Measurements from ENCODE around the gene ZNF526. TPM values are rescaled to one million over a fixed set of nuclear protein-coding genes. Genes with fewer than 3 reads are reported as not detected.

The ZNF526 gene
- total and polyA plus RNA-seq, 2 donors (not counting 1 experiment from before 2014, with no cell fraction given), result 4.9 to 21.3 TPM

- no peak overlapping the region for H3K4me2 ChIP-seq (replicated peaks; ENCODE audit: low read depth, low read length, poor library complexity, severe bottlenecking)
- H3K27ac Mint-ChIP-seq, result no peak overlapping the region
- no peak overlapping the region for H3K4me3 ChIP-seq (ENCODE audit: control extremely low read depth in 1 of 5, extremely low read depth in 1 of 5, insufficient read depth in 1 of 5, low read depth in 2 of 5, low read length in 4 of 5)
- no peak overlapping the region for H2AFZ ChIP-seq (ENCODE audit: insufficient read depth, low read depth, low read length, poor library complexity, severe bottlenecking)
- peaks cover 84% of the 10 kb centered on the region for H4K20me1 ChIP-seq (ENCODE audit: control insufficient read depth, insufficient read depth, low read length, poor library complexity, severe bottlenecking)
- H3K27me3 Mint-ChIP-seq, result no peaks in the 10 kb centered on the region
- intact Hi-C loops (cut with micrococcal nuclease), result no loop called here
- no peaks in the 10 kb centered on the region for H3K9me3 Mint-ChIP-seq (ENCODE audit: insufficient read depth)
- DNase-seq (no peak), ATAC-seq (ENCODE audit: low read depth) (no peak)
- no peak overlapping the region for H3K9ac ChIP-seq (ENCODE audit: low read length)
- peaks cover 38% of the 10 kb centered on the region for H3K79me2 ChIP-seq (ENCODE audit: control insufficient read depth, insufficient read depth, low read length)
- peaks cover 6% of the 10 kb centered on the region for H3K4me1 Mint-ChIP-seq
- H3K27me3 ChIP-seq (replicated peaks in 1 of 4; ENCODE audit: control extremely low read depth in 1 of 4, control insufficient read depth in 3 of 4, insufficient read depth in 4 of 4, low read length in 3 of 4), result no peaks in the 10 kb centered on the region
- ChIA-PET POLR2A (no interaction called here), CTCF (interaction anchor here (0.8 to 1.9 kb wide), 3 partner anchors 13 to 96 kb away, joined by 3 to 4 read pairs (median 4); partner anchors contain the start of genes GSK3A and POU2F2)
- H3K4me1 ChIP-seq (ENCODE audit: control insufficient read depth in 2 of 2, insufficient read depth in 2 of 2, low read length in 2 of 2), result no peaks in the 10 kb centered on the region
- TF ChIP-seq EZH2 (IDR thresholded peaks at IDR 0.05; ENCODE audit: borderline replicate concordance, insufficient read depth, low read depth, low read length, poor library complexity, severe bottlenecking), result no peak
- TF ChIP-seq, protein P1, sequence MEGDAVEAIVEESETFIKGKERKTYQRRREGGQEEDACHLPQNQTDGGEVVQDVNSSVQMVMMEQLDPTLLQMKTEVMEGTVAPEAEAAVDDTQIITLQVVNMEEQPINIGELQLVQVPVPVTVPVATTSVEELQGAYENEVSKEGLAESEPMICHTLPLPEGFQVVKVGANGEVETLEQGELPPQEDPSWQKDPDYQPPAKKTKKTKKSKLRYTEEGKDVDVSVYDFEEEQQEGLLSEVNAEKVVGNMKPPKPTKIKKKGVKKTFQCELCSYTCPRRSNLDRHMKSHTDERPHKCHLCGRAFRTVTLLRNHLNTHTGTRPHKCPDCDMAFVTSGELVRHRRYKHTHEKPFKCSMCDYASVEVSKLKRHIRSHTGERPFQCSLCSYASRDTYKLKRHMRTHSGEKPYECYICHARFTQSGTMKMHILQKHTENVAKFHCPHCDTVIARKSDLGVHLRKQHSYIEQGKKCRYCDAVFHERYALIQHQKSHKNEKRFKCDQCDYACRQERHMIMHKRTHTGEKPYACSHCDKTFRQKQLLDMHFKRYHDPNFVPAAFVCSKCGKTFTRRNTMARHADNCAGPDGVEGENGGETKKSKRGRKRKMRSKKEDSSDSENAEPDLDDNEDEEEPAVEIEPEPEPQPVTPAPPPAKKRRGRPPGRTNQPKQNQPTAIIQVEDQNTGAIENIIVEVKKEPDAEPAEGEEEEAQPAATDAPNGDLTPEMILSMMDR (IDR thresholded peaks at IDR 0.05), result no peak
- no peaks in the 10 kb centered on the region for H3K9me3 ChIP-seq (ENCODE audit: control extremely low read depth in 1 of 3, control insufficient read depth in 2 of 3, insufficient read depth in 1 of 3, low read length in 2 of 3)
- no peak overlapping the region for H3K4me3 Mint-ChIP-seq
- 72% methylated on average over 2 of the region's 4 CpGs for WGBS (ENCODE audit: insufficient coverage)
- no peak overlapping the region for H3K27ac ChIP-seq (ENCODE audit: low read length in 2 of 2)
- peaks cover 2 to 71% of the 10 kb centered on the region in 2 experiments for H3K36me3 ChIP-seq (replicated peaks in 1 of 2; ENCODE audit: control extremely low read depth in 1 of 2, control insufficient read depth in 1 of 2, extremely low read depth in 1 of 2, insufficient read depth in 2 of 2, low read length in 1 of 2)
Measured at GRCh38 chr19:42228641-42229040, 8.5 kb downstream of the ZNF526 start.

- ATAC-seq (ENCODE audit: low read depth) (no peak), DNase-seq (no peak)
- Histone ChIP-seq H4K20me1 (ENCODE audit: control insufficient read depth, insufficient read depth, low read length, poor library complexity, severe bottlenecking) (peaks cover 88% of the 10 kb centered on the region), H3K27me3 (replicated peaks in 1 of 4; ENCODE audit: control extremely low read depth in 1 of 4, control insufficient read depth in 3 of 4, insufficient read depth in 4 of 4, low read length in 3 of 4) (no peaks in the 10 kb centered on the region), H3K4me3 (ENCODE audit: control extremely low read depth in 1 of 5, extremely low read depth in 1 of 5, insufficient read depth in 1 of 5, low read depth in 2 of 5, low read length in 4 of 5) (no peak overlapping the region), H3K4me1 (ENCODE audit: control insufficient read depth in 2 of 2, insufficient read depth in 2 of 2, low read length in 2 of 2) (no peaks in the 10 kb centered on the region), H3K9me3 (ENCODE audit: control extremely low read depth in 1 of 3, control insufficient read depth in 2 of 3, insufficient read depth in 1 of 3, low read length in 2 of 3) (no peaks in the 10 kb centered on the region), H3K9ac (ENCODE audit: low read length) (no peak overlapping the region), H3K36me3 (replicated peaks in 1 of 2; ENCODE audit: control extremely low read depth in 1 of 2, control insufficient read depth in 1 of 2, extremely low read depth in 1 of 2, insufficient read depth in 2 of 2, low read length in 1 of 2) (peaks cover 2 to 76% of the 10 kb centered on the region in 2 experiments), H3K79me2 (ENCODE audit: control insufficient read depth, insufficient read depth, low read length) (peaks cover 34% of the 10 kb centered on the region), H2AFZ (ENCODE audit: insufficient read depth, low read depth, low read length, poor library complexity, severe bottlenecking) (no peak overlapping the region), H3K27ac (ENCODE audit: low read length in 2 of 2) (no peak overlapping the region), H3K4me2 (replicated peaks; ENCODE audit: low read depth, low read length, poor library complexity, severe bottlenecking) (no peak overlapping the region)
- intact Hi-C loops (cut with micrococcal nuclease), result no loop called here
- ChIA-PET POLR2A (no interaction called here), CTCF (interaction anchor here (0.8 to 1.9 kb wide), 3 partner anchors 13 to 96 kb away, joined by 3 to 4 read pairs (median 4); partner anchors contain the start of genes GSK3A and POU2F2)
- no peaks in the 10 kb centered on the region for H3K27me3 Mint-ChIP-seq
- 80% methylated on average over 2 of the region's 4 CpGs for WGBS (ENCODE audit: insufficient coverage)
- H3K9me3 Mint-ChIP-seq (ENCODE audit: insufficient read depth), result no peaks in the 10 kb centered on the region
- no peak overlapping the region for H3K27ac Mint-ChIP-seq
- H3K4me3 Mint-ChIP-seq, result no peak overlapping the region
- TF ChIP-seq, protein P1 (IDR thresholded peaks at IDR 0.05), result no peak
- no peak for TF ChIP-seq EZH2 (IDR thresholded peaks at IDR 0.05; ENCODE audit: borderline replicate concordance, insufficient read depth, low read depth, low read length, poor library complexity, severe bottlenecking)
- peaks cover 6% of the 10 kb centered on the region for H3K4me1 Mint-ChIP-seq
Measured at GRCh38 chr19:42229301-42229854, 9.3 kb downstream of the ZNF526 start.

All from B cell (primary cell).